Nephron progenitor cell (in vitro differentiated cells): ENCODE data around the gene KCNJ1.

Experiments used
- DNase-seq: peaks from one replicate; pipeline ENCODE4 v3.0.0; 2021
- H3K27ac Mint-ChIP-seq: 2 replicates; pipeline ENCODE4 v1.8.0; 2021; ENCODE audit warnings: mild to moderate bottlenecking, moderate library complexity, mixed read lengths
- H3K27me3 Mint-ChIP-seq: 2 replicates; pipeline ENCODE4 v1.8.0; 2021; ENCODE audit warnings: mild to moderate bottlenecking, low read depth, mixed read lengths; ENCODE audit not compliant: poor library complexity
- H3K36me3 Mint-ChIP-seq: 2 replicates; pipeline ENCODE4 v1.8.0; 2021; ENCODE audit warnings: low read depth, mixed read lengths
- H3K4me1 Mint-ChIP-seq: 2 replicates; pipeline ENCODE4 v1.8.0; 2021; ENCODE audit warnings: mixed read lengths
- H3K4me3 Mint-ChIP-seq: 2 replicates; pipeline ENCODE4 v1.8.0; 2021; ENCODE audit warnings: mild to moderate bottlenecking, moderate library complexity, mixed read lengths
- H3K9me3 Mint-ChIP-seq: 2 replicates; pipeline ENCODE4 v1.8.0; 2021; ENCODE audit warnings: mild to moderate bottlenecking, moderate library complexity, mixed read lengths
- CTCF ChIP-seq: fragments of 200-600 bp; sonication (generic); IDR thresholded peaks from 2 replicates; pipeline ENCODE4 v1.5.0; 2021; ENCODE audit warnings: antibody characterized with exemption

KCNJ1 gene

GRCh38 chr11:128867277-128867676, at the start of gene KCNJ1:
KCNJ1 (minus strand) TSS chr11:128867296; CDS start chr11:128840243, 27,053 bp downstream.
- no peak within 1 kb of the TSS for H3K27ac Mint-ChIP-seq
- TF ChIP-seq CTCF: no peak
- no peak within 1 kb of the TSS for H3K4me3 Mint-ChIP-seq
- peaks cover 38% of the 10 kb centered on the region for H3K4me1 Mint-ChIP-seq
- peaks cover 30% of the 10 kb centered on the region for H3K27me3 Mint-ChIP-seq
- H3K36me3 Mint-ChIP-seq: no peaks in the 10 kb centered on the region
- DNase-seq: no peak
- no peaks in the 10 kb centered on the region for H3K9me3 Mint-ChIP-seq

GRCh38 chr11:128916681-128917080, 49.6 kb upstream of the KCNJ1 start:
- Mint-ChIP-seq H3K36me3 (no peaks in the 10 kb centered on the region), H3K27ac (no peak overlapping the region), H3K4me1 (peaks cover 66% of the 10 kb centered on the region)

GRCh38 chr11:128916037-128916572, 49.0 kb upstream of the KCNJ1 start:
- TF ChIP-seq CTCF: no peak
- no peaks in the 10 kb centered on the region for H3K36me3 Mint-ChIP-seq
- peaks cover 7% of the 10 kb centered on the region for H3K9me3 Mint-ChIP-seq
- no peak for DNase-seq
- no peak overlapping the region for H3K27ac Mint-ChIP-seq
- peaks cover 62% of the 10 kb centered on the region for H3K4me1 Mint-ChIP-seq
- H3K4me3 Mint-ChIP-seq: no peak overlapping the region
- H3K27me3 Mint-ChIP-seq: peaks cover 16% of the 10 kb centered on the region

More at GRCh38 chr11:128916681-128917080, 49.6 kb upstream of the KCNJ1 start:
- no peak for TF ChIP-seq CTCF
- peaks cover 4% of the 10 kb centered on the region for H3K9me3 Mint-ChIP-seq
- peaks cover 16% of the 10 kb centered on the region for H3K27me3 Mint-ChIP-seq
- no peak for DNase-seq
- H3K4me3 Mint-ChIP-seq: no peak overlapping the region

- Mint-ChIP-seq H3K27ac (peak overlapping the region; percentile 2), H3K36me3 (no peaks in the 10 kb centered on the region), H3K4me1 (peaks cover 54% of the 10 kb centered on the region), H3K4me3 (no peak overlapping the region), H3K9me3 (peaks cover 7% of the 10 kb centered on the region), H3K27me3 (peaks cover 21% of the 10 kb centered on the region)
- DNase-seq: no peak
- no peak for TF ChIP-seq CTCF
Measured at GRCh38 chr11:128915149-128915521, 48.0 kb upstream of the KCNJ1 start.

- H3K27ac Mint-ChIP-seq: no peak overlapping the region
- H3K4me1 Mint-ChIP-seq: peaks cover 49% of the 10 kb centered on the region
- H3K4me3 Mint-ChIP-seq: no peak overlapping the region
- peaks cover 25% of the 10 kb centered on the region for H3K27me3 Mint-ChIP-seq
- no peaks in the 10 kb centered on the region for H3K36me3 Mint-ChIP-seq
- H3K9me3 Mint-ChIP-seq: peaks cover 7% of the 10 kb centered on the region
- DNase-seq: no peak
- no peak for TF ChIP-seq CTCF
Measured at GRCh38 chr11:128914216-128915148, 47.4 kb upstream of the KCNJ1 start.
